Measurements from ENCODE around the gene ZCCHC14. TPM values are rescaled to one million over a fixed set of nuclear protein-coding genes. Genes with fewer than 3 reads are reported as not detected.
A peak's percentile ranks its signal among the peaks of the same experiment; 100 is the strongest.

Gene ZCCHC14
- total RNA-seq, 2 experiments from 2014 or later, result 16.4 to 18.3 TPM

GRCh38 chr16:87366930-87367329 is 125.9 kb downstream of the ZCCHC14 start:
- Mint-ChIP-seq H3K27ac (no peak overlapping the region), H3K27me3 (no peaks in the 10 kb centered on the region), H3K36me3 (ENCODE audit: low read depth) (peaks cover 42% of the 10 kb centered on the region), H3K4me3 (no peak overlapping the region), H3K4me1 (ENCODE audit: low read depth) (peaks cover 39% of the 10 kb centered on the region), H3K9me3 (no peaks in the 10 kb centered on the region)
- CTCF ChIA-PET, result no interaction called here
- Histone ChIP-seq H3K4me1 (ENCODE audit: insufficient read depth, low read length) (peaks cover 22% of the 10 kb centered on the region), H3K36me3 (ENCODE audit: insufficient read depth, low read length) (peaks cover 25% of the 10 kb centered on the region), H3K27me3 (ENCODE audit: control insufficient read depth in 1 of 2, insufficient read depth in 2 of 2, low read length in 2 of 2) (no peaks in the 10 kb centered on the region), H3K4me3 (ENCODE audit: low read length) (no peak overlapping the region), H3K27ac (ENCODE audit: low read depth in 1 of 2, low read length in 2 of 2) (no peak overlapping the region), H3K9me3 (ENCODE audit: control insufficient read depth in 1 of 2, insufficient read depth in 1 of 2, low read length in 2 of 2) (no peaks in the 10 kb centered on the region)
- no peak for ATAC-seq (ENCODE audit: poor library complexity)
- intact Hi-C loops (cut with DNase I, micrococcal nuclease), result no loop called here
- no peak for DNase-seq
- no peak for TF ChIP-seq CTCF (IDR thresholded peaks at IDR 0.05)
- POLR2A ChIA-PET, result no interaction called here

DNA sequence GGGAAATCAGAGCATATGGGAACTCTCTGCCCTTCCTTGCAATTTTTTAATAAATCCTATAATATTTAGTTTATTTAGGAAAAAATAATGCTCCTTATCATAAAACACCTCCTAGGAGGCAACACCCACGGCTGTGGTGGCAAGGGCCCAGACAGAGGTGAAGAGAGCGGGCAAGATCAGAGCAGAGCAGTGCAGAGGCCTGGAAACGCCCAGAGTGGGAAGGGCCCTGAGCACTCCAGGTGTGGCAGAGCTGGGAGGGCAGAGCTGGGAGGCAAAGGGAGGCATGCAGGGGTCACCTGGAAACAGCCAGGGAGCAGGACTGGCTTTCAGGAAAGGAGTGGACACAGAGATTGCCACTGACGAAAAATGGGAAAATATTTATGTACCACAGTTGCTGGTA is 126.5 kb downstream of the ZCCHC14 start:
- Histone ChIP-seq H3K4me3 (ENCODE audit: low read length) (no peak overlapping the region), H3K27me3 (ENCODE audit: control insufficient read depth in 1 of 2, insufficient read depth in 2 of 2, low read length in 2 of 2) (no peaks in the 10 kb centered on the region), H3K9me3 (ENCODE audit: control insufficient read depth in 1 of 2, insufficient read depth in 1 of 2, low read length in 2 of 2) (no peaks in the 10 kb centered on the region), H3K36me3 (ENCODE audit: insufficient read depth, low read length) (peaks cover 32% of the 10 kb centered on the region), H3K27ac (ENCODE audit: low read depth in 1 of 2, low read length in 2 of 2) (no peak overlapping the region), H3K4me1 (ENCODE audit: insufficient read depth, low read length) (peaks cover 17% of the 10 kb centered on the region)
- DNase-seq (no peak), ATAC-seq (ENCODE audit: poor library complexity) (no peak)
- Mint-ChIP-seq H3K9me3 (no peaks in the 10 kb centered on the region), H3K4me3 (no peak overlapping the region), H3K27ac (no peak overlapping the region), H3K4me1 (ENCODE audit: low read depth) (peaks cover 36% of the 10 kb centered on the region), H3K27me3 (no peaks in the 10 kb centered on the region), H3K36me3 (ENCODE audit: low read depth) (peaks cover 48% of the 10 kb centered on the region)
- ChIA-PET POLR2A (no interaction called here), CTCF (no interaction called here)
- intact Hi-C loops (cut with DNase I, micrococcal nuclease), result no loop called here
- TF ChIP-seq CTCF (IDR thresholded peaks at IDR 0.05), result no peak

- no peak overlapping the region for H3K4me3 Mint-ChIP-seq
- Histone ChIP-seq H3K27ac (ENCODE audit: low read depth in 1 of 2, low read length in 2 of 2) (no peak overlapping the region), H3K4me1 (ENCODE audit: insufficient read depth, low read length) (peaks cover 17% of the 10 kb centered on the region), H3K9me3 (ENCODE audit: control insufficient read depth in 1 of 2, insufficient read depth in 1 of 2, low read length in 2 of 2) (no peaks in the 10 kb centered on the region), H3K4me3 (ENCODE audit: low read length) (no peak overlapping the region), H3K36me3 (ENCODE audit: insufficient read depth, low read length) (peaks cover 41% of the 10 kb centered on the region), H3K27me3 (ENCODE audit: control insufficient read depth in 1 of 2, insufficient read depth in 2 of 2, low read length in 2 of 2) (no peaks in the 10 kb centered on the region)
- DNase-seq (no peak), ATAC-seq (ENCODE audit: poor library complexity) (no peak)
- peak overlapping the region; percentile 36 for H3K27ac Mint-ChIP-seq
- TF ChIP-seq CTCF (IDR thresholded peaks at IDR 0.05), result no peak
- intact Hi-C loops (cut with DNase I, micrococcal nuclease), result no loop called here
- ChIA-PET POLR2A (no interaction called here), CTCF (no interaction called here)
- no peaks in the 10 kb centered on the region for H3K27me3 Mint-ChIP-seq
- peaks cover 59% of the 10 kb centered on the region for H3K36me3 Mint-ChIP-seq (ENCODE audit: low read depth)
- peaks cover 34% of the 10 kb centered on the region for H3K4me1 Mint-ChIP-seq (ENCODE audit: low read depth)
- H3K9me3 Mint-ChIP-seq, result no peaks in the 10 kb centered on the region
Observed at GRCh38 chr16:87365021-87365713, 127.7 kb downstream of the ZCCHC14 start.

All from CD4-positive, alpha-beta T cell (primary cell).